HEK293T (cell line): ENCODE measurements around the gene SUGCT.

Experiments
- CTCF ChIA-PET: fragments of 350-600 bp; formaldehyde crosslinking; extraction: SDS; loops from one replicate; lab custom pipeline; 2021; ENCODE audit warnings: antibody characterized with exemption, inconsistent platforms; lab: Yijun Ruan, JAX
- POLR2A ChIA-PET: fragments of 350-600 bp; formaldehyde crosslinking; extraction: SDS; loops from one replicate; lab custom pipeline; 2020; ENCODE audit warnings: antibody characterized with exemption, inconsistent platforms; lab: Yijun Ruan, JAX
- DNase-seq: peaks from one replicate; pipeline ENCODE4 v3.0.0; 2012; ENCODE audit warnings: mixed read lengths; ENCODE audit errors: extremely low spot score
- ARNT ChIP-seq: fragments of 450-650 bp; IDR thresholded peaks from 2 replicates; pipeline ENCODE4 v1.6.1; 2017; ENCODE audit warnings: mild to moderate bottlenecking
- BHLHE40 ChIP-seq: fragments of 450-650 bp; IDR thresholded peaks from 2 replicates; pipeline ENCODE4 v1.6.1; 2016; ENCODE audit warnings: mild to moderate bottlenecking, moderate library complexity, borderline replicate concordance
- CTBP1 ChIP-seq: fragments of 450-650 bp; IDR thresholded peaks from 2 replicates; pipeline ENCODE4 v1.6.1; 2016; ENCODE audit warnings: borderline replicate concordance
- ELF4 ChIP-seq: fragments of 450-650 bp; IDR thresholded peaks from 2 replicates; pipeline ENCODE4 v1.6.1; 2017; ENCODE audit warnings: antibody characterized with exemption
- FOXA1 ChIP-seq: fragments of 450-650 bp; IDR thresholded peaks from 2 replicates; pipeline ENCODE4 v1.6.1; 2016; ENCODE audit warnings: mild to moderate bottlenecking
- FOXK2 ChIP-seq: fragments of 450-650 bp; IDR thresholded peaks from 2 replicates; pipeline ENCODE4 v1.6.1; 2016; ENCODE audit warnings: mild to moderate bottlenecking
- FOXM1 ChIP-seq: fragments of 450-650 bp; IDR thresholded peaks from 2 replicates; pipeline ENCODE4 v1.6.1; 2017; ENCODE audit warnings: mild to moderate bottlenecking, borderline replicate concordance
- HDGF ChIP-seq: fragments of 450-650 bp; IDR thresholded peaks from 2 replicates; pipeline ENCODE4 v1.6.1; 2017; ENCODE audit warnings: antibody characterized with exemption, borderline replicate concordance
- L3MBTL2 ChIP-seq: fragments of 450-650 bp; conservative IDR thresholded peaks from 2 replicates; pipeline ENCODE4 v1.6.1; 2016; ENCODE audit warnings: mild to moderate bottlenecking
- LEF1 ChIP-seq: fragments of 450-650 bp; IDR thresholded peaks from 2 replicates; pipeline ENCODE4 v1.6.1; 2017; ENCODE audit warnings: mild to moderate bottlenecking, borderline replicate concordance
- NFRKB ChIP-seq: fragments of 450-650 bp; IDR thresholded peaks from 2 replicates; pipeline ENCODE4 v1.6.1; 2016; ENCODE audit warnings: mild to moderate bottlenecking, moderate library complexity
- PKNOX1 ChIP-seq: fragments of 450-650 bp; IDR thresholded peaks from 2 replicates; pipeline ENCODE4 v1.6.1; 2016
- SP1 ChIP-seq: fragments of 450-650 bp; IDR thresholded peaks from 2 replicates; pipeline ENCODE4 v1.6.1; 2017
- SUZ12 ChIP-seq: fragments of 450-650 bp; IDR thresholded peaks from 2 replicates; pipeline ENCODE4 v1.6.1; 2016; ENCODE audit warnings: mild to moderate bottlenecking
- TARDBP ChIP-seq: fragments of 450-650 bp; IDR thresholded peaks from 2 replicates; pipeline ENCODE4 v1.6.1; 2016
- ZNF384 ChIP-seq: fragments of 450-650 bp; IDR thresholded peaks from 2 replicates; pipeline ENCODE4 v1.6.1; 2016

SUGCT gene

GRCh38 chr7:40436710-40437109, 301.9 kb downstream of the SUGCT start:
- ChIA-PET POLR2A (no interaction called here), CTCF (no interaction called here)
- TF ChIP-seq BHLHE40 (no peak), CTBP1 (no peak), TARDBP (no peak), PKNOX1 (no peak), LEF1 (no peak), FOXM1 (no peak), FOXK2 (no peak), SUZ12 (no peak), SP1 (no peak), NFRKB (no peak), HDGF (no peak), FOXA1 (no peak), ZNF384 (no peak), ELF4 (no peak), L3MBTL2 (no peak)

GRCh38 chr7:40437498-40437897, 302.7 kb downstream of the SUGCT start:
- CTCF ChIA-PET, result no interaction called here
- no peak for DNase-seq
- TF ChIP-seq ZNF384 (no peak), TARDBP (no peak), FOXM1 (no peak), PKNOX1 (no peak), L3MBTL2 (no peak)
- POLR2A ChIA-PET, result no interaction called here

More at GRCh38 chr7:40436710-40437109, 301.9 kb downstream of the SUGCT start:
- no peak for DNase-seq

- no peak for DNase-seq
- ChIA-PET CTCF (no interaction called here), POLR2A (no interaction called here)
- TF ChIP-seq PKNOX1 (no peak), SP1 (no peak), SUZ12 (no peak)
Measured at GRCh38 chr7:40437936-40438634, 303.3 kb downstream of the SUGCT start.

- no peak for TF ChIP-seq SUZ12
- no peak for TF ChIP-seq BHLHE40
- TF ChIP-seq CTBP1, result no peak
- no peak for TF ChIP-seq NFRKB
- TF ChIP-seq LEF1, result no peak
- TF ChIP-seq FOXA1, result no peak
- TF ChIP-seq ELF4, result no peak
- TF ChIP-seq TARDBP, result no peak
- no peak for DNase-seq
- ChIA-PET CTCF (no interaction called here), POLR2A (no interaction called here)
Measured at GRCh38 chr7:40439686-40440085, 304.9 kb downstream of the SUGCT start.

GRCh38 chr7:40447345-40447744, 312.5 kb downstream of the SUGCT start:
- no peak for DNase-seq
- ChIA-PET POLR2A (no interaction called here), CTCF (interaction anchor here (0.8 kb wide), 1 partner anchor 66 kb away, joined by 3 read pairs; no protein-coding TSS in a partner anchor)
- TF ChIP-seq HDGF, result no peak
- TF ChIP-seq SUZ12, result no peak

- TF ChIP-seq HDGF, result no peak
- no peak for TF ChIP-seq PKNOX1
- TF ChIP-seq ARNT, result no peak
- no peak for TF ChIP-seq LEF1
- TF ChIP-seq NFRKB, result no peak
- no peak for TF ChIP-seq SUZ12
- TF ChIP-seq TARDBP, result no peak
- TF ChIP-seq FOXA1, result no peak
- TF ChIP-seq FOXM1, result no peak
- TF ChIP-seq L3MBTL2, result no peak
- DNase-seq, result no peak
- ChIA-PET POLR2A (no interaction called here), CTCF (no interaction called here)
Measured at GRCh38 chr7:40455485-40455884, 320.7 kb downstream of the SUGCT start.
